ENCODE results near the gene ELMO1. TPM values are rescaled to one million over a fixed set of nuclear protein-coding genes. Genes with fewer than 3 reads are reported as not detected.

ELMO1 gene
- total RNA-seq, 1 experiment from 2014 or later, result not detected

DNA sequence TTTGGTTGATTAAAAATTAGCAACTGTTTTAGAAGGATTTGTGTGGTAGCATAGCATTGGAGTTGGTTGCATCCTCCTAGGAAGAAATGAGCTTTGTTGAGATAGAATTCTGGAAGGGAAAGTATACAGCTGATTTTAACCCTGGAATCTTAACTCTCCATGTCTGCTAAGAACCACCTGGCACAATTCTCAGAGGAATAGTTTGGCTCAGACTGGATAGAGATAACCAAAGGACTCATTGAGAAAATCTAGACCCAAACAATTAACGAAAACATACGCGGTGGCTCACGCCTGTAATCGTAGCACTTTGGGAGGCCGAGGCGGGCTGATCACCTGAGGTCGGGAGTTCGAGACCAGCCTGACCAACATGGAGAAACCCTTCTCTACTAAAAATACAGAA lies 625.3 kb downstream of the ELMO1 start:
- intact Hi-C loops (cut with micrococcal nuclease; ENCODE audit: unreplicated experiment), result no loop called here
- ChIA-PET POLR2A (ENCODE audit: low non-redundant PET) (no interaction called here), CTCF (no interaction called here)
- TF ChIP-seq EZH2 (IDR thresholded peaks at IDR 0.05; ENCODE audit: borderline replicate concordance, low read depth, low read length, poor library complexity, severe bottlenecking) (no peak), CTCF (conservative IDR thresholded peaks at IDR 0.05; ENCODE audit: low read depth, low read length) (no peak)
- DNase-seq (ENCODE audit: low spot score), result no peak
- Histone ChIP-seq H3K27me3 (replicated peaks; ENCODE audit: insufficient read depth, low read depth, low read length, poor library complexity) (peaks cover 10% of the 10 kb centered on the region), H3K36me3 (ENCODE audit: insufficient read depth, low read length, poor library complexity, severe bottlenecking) (no peaks in the 10 kb centered on the region), H3K27ac (ENCODE audit: low read depth, low read length, poor library complexity, severe bottlenecking) (no peak overlapping the region), H3K4me1 (ENCODE audit: insufficient read depth, low read length, poor library complexity, severe bottlenecking) (no peaks in the 10 kb centered on the region), H3K4me3 (ENCODE audit: low read depth, low read length, poor library complexity, severe bottlenecking) (no peak overlapping the region), H3K9me3 (ENCODE audit: low read depth, low read length, poor library complexity, severe bottlenecking) (no peaks in the 10 kb centered on the region)
- no TSS peak for BruUV-seq (replicated peaks)

DNA sequence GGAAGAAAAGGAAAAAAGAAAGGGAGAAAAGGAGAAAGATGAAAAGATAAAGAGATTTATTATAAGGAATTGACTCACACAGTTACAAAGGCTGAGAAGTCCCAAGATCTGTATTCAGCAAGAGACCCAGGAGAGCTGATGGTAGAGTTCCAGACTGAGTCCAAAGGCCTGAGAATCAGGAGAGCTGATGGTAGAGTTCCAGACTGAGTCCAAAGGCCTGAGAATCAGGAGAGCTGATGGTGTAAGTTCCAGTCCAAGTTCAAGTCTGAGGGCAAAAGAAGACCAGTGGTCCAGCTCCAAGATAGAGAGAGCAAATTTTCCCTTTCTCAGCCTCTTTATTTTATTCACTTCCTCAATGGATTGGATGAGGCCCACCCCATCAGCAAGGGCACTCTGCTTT lies 627.0 kb downstream of the ELMO1 start:
- H3K27ac ChIP-seq (ENCODE audit: low read depth, low read length, poor library complexity, severe bottlenecking), result no peak overlapping the region
- POLR2A ChIA-PET (ENCODE audit: low non-redundant PET), result no interaction called here
- CTCF ChIA-PET, result no interaction called here
- no peak overlapping the region for H3K4me3 ChIP-seq (ENCODE audit: low read depth, low read length, poor library complexity, severe bottlenecking)
- TF ChIP-seq EZH2 (IDR thresholded peaks at IDR 0.05; ENCODE audit: borderline replicate concordance, low read depth, low read length, poor library complexity, severe bottlenecking) (no peak), CTCF (conservative IDR thresholded peaks at IDR 0.05; ENCODE audit: low read depth, low read length) (no peak)
- intact Hi-C loops (cut with micrococcal nuclease; ENCODE audit: unreplicated experiment), result no loop called here
- DNase-seq (ENCODE audit: low spot score), result no peak
- no peaks in the 10 kb centered on the region for H3K9me3 ChIP-seq (ENCODE audit: low read depth, low read length, poor library complexity, severe bottlenecking)
- BruUV-seq (replicated peaks), result no TSS peak
- H3K36me3 ChIP-seq (ENCODE audit: insufficient read depth, low read length, poor library complexity, severe bottlenecking), result no peaks in the 10 kb centered on the region
- H3K4me1 ChIP-seq (ENCODE audit: insufficient read depth, low read length, poor library complexity, severe bottlenecking), result no peaks in the 10 kb centered on the region
- H3K27me3 ChIP-seq (replicated peaks; ENCODE audit: insufficient read depth, low read depth, low read length, poor library complexity), result peaks cover 10% of the 10 kb centered on the region

DNA sequence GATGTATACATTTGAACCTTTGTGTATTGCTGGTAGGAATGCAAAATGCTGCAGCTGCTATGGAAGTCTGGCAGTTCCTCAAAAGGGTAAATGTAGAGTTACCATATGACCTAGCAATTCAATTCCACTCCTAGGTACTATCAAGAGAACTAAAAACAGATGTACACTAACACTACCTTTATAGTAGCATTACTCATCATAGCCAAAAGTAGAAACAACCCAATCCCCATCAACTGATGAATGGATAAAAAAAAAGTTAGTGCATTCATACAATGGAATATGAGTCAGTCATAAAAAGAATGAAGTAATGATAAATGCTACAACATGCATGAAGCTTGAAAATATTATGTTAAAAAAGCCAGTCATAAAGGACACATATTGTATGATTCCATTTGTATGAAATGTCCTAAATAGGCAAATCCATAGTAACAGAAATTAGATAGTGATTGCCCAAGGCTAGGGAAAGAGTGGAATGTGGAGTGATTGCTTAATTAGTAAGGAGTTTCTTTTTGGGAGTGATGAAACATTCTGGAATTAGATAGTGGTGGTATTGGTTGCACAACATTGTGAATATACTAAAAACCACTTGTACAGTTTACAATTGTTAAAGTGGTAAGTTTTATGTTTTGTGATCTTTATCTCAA lies 628.0 kb downstream of the ELMO1 start:
- TF ChIP-seq CTCF (conservative IDR thresholded peaks at IDR 0.05; ENCODE audit: low read depth, low read length) (no peak), EZH2 (IDR thresholded peaks at IDR 0.05; ENCODE audit: borderline replicate concordance, low read depth, low read length, poor library complexity, severe bottlenecking) (no peak)
- Histone ChIP-seq H3K27me3 (replicated peaks; ENCODE audit: insufficient read depth, low read depth, low read length, poor library complexity) (peaks cover 8% of the 10 kb centered on the region), H3K4me1 (ENCODE audit: insufficient read depth, low read length, poor library complexity, severe bottlenecking) (no peaks in the 10 kb centered on the region), H3K36me3 (ENCODE audit: insufficient read depth, low read length, poor library complexity, severe bottlenecking) (no peaks in the 10 kb centered on the region), H3K27ac (ENCODE audit: low read depth, low read length, poor library complexity, severe bottlenecking) (no peak overlapping the region), H3K9me3 (ENCODE audit: low read depth, low read length, poor library complexity, severe bottlenecking) (no peaks in the 10 kb centered on the region), H3K4me3 (ENCODE audit: low read depth, low read length, poor library complexity, severe bottlenecking) (no peak overlapping the region)
- ChIA-PET POLR2A (ENCODE audit: low non-redundant PET) (no interaction called here), CTCF (no interaction called here)
- BruUV-seq (replicated peaks), result no TSS peak
- no peak for DNase-seq (ENCODE audit: low spot score)
- intact Hi-C loops (cut with micrococcal nuclease; ENCODE audit: unreplicated experiment), result no loop called here

All from A673 (cell line).